Stomach (tissue), 9 donors: ENCODE measurements around the gene PSTPIP2. TPM values are rescaled to one million over a fixed set of nuclear protein-coding genes. Genes with fewer than 3 reads are reported as not detected.

ENCODE experiments used
- DNase-seq, 2 donors: peaks; one replicate each; pipeline versions ENCODE4 v3.0.0 to v3.0.0-alpha.2; 2013 to 2019
- H3K27ac ChIP-seq, 5 donors: fragments of 200-600 bp in 4 of 5; sonication (generic) in 4 of 5; one replicate each; pipeline ENCODE4 v1.5.1; 2013 to 2019; ENCODE audit warnings: mild to moderate bottlenecking in 1 of 5, moderate library complexity in 1 of 5
- H3K27me3 ChIP-seq, 3 donors: fragments of 200-600 bp; sonication (generic); one replicate each; pipeline ENCODE4 v1.5.1; 2017 to 2019; ENCODE audit warnings: mixed run types in 1 of 3
- H3K36me3 ChIP-seq, 4 donors: fragments of 200-600 bp; sonication (generic); 1 replicate in 3 of 4; 2 replicates in 1 of 4; pipeline ENCODE4 v1.5.1; 2016 to 2019
- H3K4me1 ChIP-seq, 4 donors: fragments of 200-600 bp; sonication (generic); one replicate each; pipeline ENCODE4 v1.5.1; 2016 to 2019
- H3K4me3 ChIP-seq, 4 donors: fragments of 200-600 bp; sonication (generic) in 3 of 4; one replicate each; pipeline ENCODE4 v1.5.1; 2016 to 2019; ENCODE audit warnings: mild to moderate bottlenecking in 1 of 4
- H3K9me3 ChIP-seq, 4 donors: fragments of 200-600 bp; sonication (generic); one replicate each; pipeline ENCODE4 v1.5.1; 2016 to 2019
- EP300 ChIP-seq: sonication (generic); formaldehyde crosslinking; IDR thresholded peaks from one replicate; pipeline ENCODE4 v1.6.1; 2017; ENCODE audit warnings: antibody characterized with exemption
- POLR2A ChIP-seq, 4 donors: fragments of 450-650 bp; IDR thresholded peaks; one replicate each; pipeline ENCODE4 v1.6.1; 2016; ENCODE audit warnings: antibody characterized with exemption in 4 of 4, control low read depth in 2 of 4, mild to moderate bottlenecking in 1 of 4, moderate library complexity in 1 of 4
- POLR2AphosphoS5 ChIP-seq, 3 donors: sonication (generic); formaldehyde crosslinking; IDR thresholded peaks; one replicate each; pipeline ENCODE4 v1.6.1; 2016; ENCODE audit warnings: antibody characterized with exemption in 3 of 3
- WGBS, 5 donors: extraction: QIAGEN DNeasy Blood & Tissue Kit in 3 of 5; methylation state at CpG; one replicate each; pipeline versions ENCODE4 v1.1.5 to v1.1.7; 2013 to 2018; 5-methylcytosine and 5-hydroxymethylcytosine counted together
- intact Hi-C: fragments of 100-400 bp; cut with DNase I; formaldehyde crosslinking; loops from one replicate; pipeline ENCODE4 v1.15.1; 2023; ENCODE audit warnings: low total_unique reads
- polyA plus RNA-seq, 3 donors: library from polyadenylated mRNA; stranded (reverse); fragments of 200-250 nt; gene quantifications; one replicate each; pipeline ENCODE4 v1.2.3, GENCODE V29; 2013
- total RNA-seq, 5 donors: library from RNA; depleted of rRNA; stranded (reverse); fragments of >200 nt; gene quantifications; one replicate each; pipeline versions ENCODE4 v1.1.0 to v1.2.3, GENCODE V29; 2014 to 2016
- TF ChIP-seq, protein P1 (sequence below), 7 experiments: fragments of 450-650 bp in 4 of 7; fragments of 200-600 bp in 3 of 7; sonication (generic) in 3 of 7; IDR thresholded peaks; one replicate each; pipeline ENCODE4 v1.5.1; 2016 to 2019; ENCODE audit warnings: antibody characterized with exemption in 7 of 7, control low read depth in 2 of 7, mild to moderate bottlenecking in 1 of 7
- donor health status: healthy with polysubstance abuse.
- donor health status: Bipolar disorder and iron deficiency.
- donor health status: healthy.

The PSTPIP2 gene
- total and polyA plus RNA-seq, 8 donors = 1.2 to 11.0 (median 7.0) TPM

DNA sequence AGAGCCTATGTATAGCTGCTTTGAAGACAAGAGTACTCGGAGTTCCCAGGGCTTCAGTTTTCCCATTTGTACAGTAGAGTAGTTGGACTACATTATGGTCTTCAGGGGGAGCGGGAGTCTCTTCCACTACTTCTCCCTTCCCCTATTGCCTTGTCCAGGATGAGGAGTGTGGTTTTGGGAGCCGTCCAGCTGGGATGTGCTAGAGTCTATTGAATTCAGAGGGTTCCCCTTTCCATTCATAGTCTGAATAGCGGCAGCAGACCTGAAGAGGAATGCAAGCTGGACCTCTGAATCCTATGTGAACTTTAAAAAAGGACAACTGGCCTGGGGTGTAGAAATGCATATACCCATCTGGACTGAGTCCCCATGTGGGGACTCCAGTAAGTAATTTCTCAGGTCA is 61.4 kb downstream of the PSTPIP2 start:
- Histone ChIP-seq H3K4me1 (peaks cover 0 to 15% (median 0%) of the 10 kb centered on the region in 4 donors), H3K4me3 (no peak overlapping the region), H3K27ac (peak overlapping the region in 1 of 5 donors; percentile 76), H3K9me3 (no peaks in the 10 kb centered on the region), H3K36me3 (peaks cover 0 to 43% (median 36%) of the 10 kb centered on the region in 4 donors), H3K27me3 (no peaks in the 10 kb centered on the region)
- no peak for DNase-seq
- intact Hi-C loops = no loop called here
- WGBS, 5 donors = 80 to 92% (median 91%) methylated on average over 4 of the region's 4 CpGs
- TF ChIP-seq, protein P1, sequence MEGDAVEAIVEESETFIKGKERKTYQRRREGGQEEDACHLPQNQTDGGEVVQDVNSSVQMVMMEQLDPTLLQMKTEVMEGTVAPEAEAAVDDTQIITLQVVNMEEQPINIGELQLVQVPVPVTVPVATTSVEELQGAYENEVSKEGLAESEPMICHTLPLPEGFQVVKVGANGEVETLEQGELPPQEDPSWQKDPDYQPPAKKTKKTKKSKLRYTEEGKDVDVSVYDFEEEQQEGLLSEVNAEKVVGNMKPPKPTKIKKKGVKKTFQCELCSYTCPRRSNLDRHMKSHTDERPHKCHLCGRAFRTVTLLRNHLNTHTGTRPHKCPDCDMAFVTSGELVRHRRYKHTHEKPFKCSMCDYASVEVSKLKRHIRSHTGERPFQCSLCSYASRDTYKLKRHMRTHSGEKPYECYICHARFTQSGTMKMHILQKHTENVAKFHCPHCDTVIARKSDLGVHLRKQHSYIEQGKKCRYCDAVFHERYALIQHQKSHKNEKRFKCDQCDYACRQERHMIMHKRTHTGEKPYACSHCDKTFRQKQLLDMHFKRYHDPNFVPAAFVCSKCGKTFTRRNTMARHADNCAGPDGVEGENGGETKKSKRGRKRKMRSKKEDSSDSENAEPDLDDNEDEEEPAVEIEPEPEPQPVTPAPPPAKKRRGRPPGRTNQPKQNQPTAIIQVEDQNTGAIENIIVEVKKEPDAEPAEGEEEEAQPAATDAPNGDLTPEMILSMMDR (IDR thresholded peaks at IDR 0.05) = no peak
- TF ChIP-seq POLR2A (IDR thresholded peaks at IDR 0.05) = no peak
- no peak for TF ChIP-seq POLR2AphosphoS5 (IDR thresholded peaks at IDR 0.05)
- TF ChIP-seq EP300 = no peak

DNA sequence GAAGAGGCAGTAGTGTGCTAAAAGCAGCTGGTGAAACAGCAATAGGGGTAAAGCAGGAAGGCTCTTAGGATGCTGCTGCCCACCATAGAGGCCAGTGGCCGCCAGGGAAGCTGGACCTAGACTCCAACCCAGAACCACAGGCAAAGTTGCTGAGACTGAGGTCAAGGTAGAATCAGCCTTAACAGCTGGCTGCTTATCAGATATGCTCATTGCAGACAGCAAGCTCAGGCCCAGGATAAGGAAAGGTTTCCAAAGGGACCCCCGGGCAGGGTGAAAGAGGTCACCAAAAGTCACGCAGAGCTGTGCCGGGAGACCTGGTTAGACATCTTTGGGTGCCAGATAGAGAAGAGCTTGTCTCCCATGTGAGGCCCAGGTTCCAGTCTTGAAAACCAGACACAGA is 62.0 kb downstream of the PSTPIP2 start:
- 87 to 91% (median 89%) methylated on average over 4 of the region's 4 CpGs for WGBS, 5 donors
- DNase-seq = no peak
- no peak overlapping the region for H3K4me3 ChIP-seq
- H3K9me3 ChIP-seq = no peaks in the 10 kb centered on the region
- H3K36me3 ChIP-seq = peaks cover 0 to 37% (median 32%) of the 10 kb centered on the region in 4 donors
- TF ChIP-seq POLR2A (IDR thresholded peaks at IDR 0.05) = no peak
- TF ChIP-seq POLR2AphosphoS5 (IDR thresholded peaks at IDR 0.05) = no peak
- TF ChIP-seq, protein P1 (IDR thresholded peaks at IDR 0.05) = no peak
- TF ChIP-seq EP300 = no peak
- peaks cover 0 to 15% (median 0%) of the 10 kb centered on the region in 4 donors for H3K4me1 ChIP-seq
- H3K27ac ChIP-seq = peak overlapping the region in 2 of 5 donors; percentile 53 to 76
- intact Hi-C loops = no loop called here
- no peaks in the 10 kb centered on the region for H3K27me3 ChIP-seq

DNA sequence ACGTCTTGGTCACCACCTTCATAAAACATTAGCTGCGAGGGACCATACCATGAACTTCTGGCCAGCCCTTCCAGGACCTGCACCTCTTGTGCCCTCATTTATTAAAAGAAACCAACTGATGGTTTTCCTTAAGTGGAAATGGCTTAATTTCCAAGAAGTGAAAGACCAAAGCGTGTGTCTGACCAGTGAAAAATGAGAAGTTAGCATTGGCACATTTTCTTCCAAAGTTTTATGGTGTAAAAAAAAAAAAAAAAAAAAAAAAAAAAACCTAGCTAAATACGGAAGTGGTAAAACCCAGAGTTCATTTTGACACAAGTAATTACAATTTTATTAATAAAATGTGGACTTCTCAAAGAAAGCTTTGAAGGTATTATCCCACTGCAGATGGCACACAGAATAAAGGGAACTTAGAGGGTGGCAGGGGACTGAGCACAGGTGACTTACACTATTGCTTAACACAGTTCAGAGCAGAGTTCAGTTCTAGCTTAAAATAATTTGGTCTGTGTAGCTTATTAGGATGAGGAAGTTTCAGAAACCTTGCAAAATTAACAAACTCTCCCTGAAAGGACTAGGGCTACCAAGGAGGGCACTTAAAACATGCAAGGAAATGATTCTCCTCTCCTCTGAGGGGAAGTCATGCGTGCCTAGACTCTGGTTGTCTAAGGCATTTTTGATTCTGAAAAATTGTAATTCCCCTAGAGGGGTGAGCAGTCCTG is 62.8 kb downstream of the PSTPIP2 start:
- intact Hi-C loops = no loop called here
- Histone ChIP-seq H3K27me3 (no peaks in the 10 kb centered on the region), H3K36me3 (peaks cover 0 to 34% (median 30%) of the 10 kb centered on the region in 4 donors), H3K27ac (peak overlapping the region in 2 of 5 donors; percentile 53 to 76), H3K9me3 (no peaks in the 10 kb centered on the region), H3K4me3 (no peak overlapping the region), H3K4me1 (peaks cover 0 to 15% (median 0%) of the 10 kb centered on the region in 4 donors)
- 87 to 92% (median 90%) methylated on average over 5 of the region's 5 CpGs for WGBS, 5 donors
- no peak for DNase-seq
- TF ChIP-seq POLR2AphosphoS5 (IDR thresholded peaks at IDR 0.05) = no peak

DNA sequence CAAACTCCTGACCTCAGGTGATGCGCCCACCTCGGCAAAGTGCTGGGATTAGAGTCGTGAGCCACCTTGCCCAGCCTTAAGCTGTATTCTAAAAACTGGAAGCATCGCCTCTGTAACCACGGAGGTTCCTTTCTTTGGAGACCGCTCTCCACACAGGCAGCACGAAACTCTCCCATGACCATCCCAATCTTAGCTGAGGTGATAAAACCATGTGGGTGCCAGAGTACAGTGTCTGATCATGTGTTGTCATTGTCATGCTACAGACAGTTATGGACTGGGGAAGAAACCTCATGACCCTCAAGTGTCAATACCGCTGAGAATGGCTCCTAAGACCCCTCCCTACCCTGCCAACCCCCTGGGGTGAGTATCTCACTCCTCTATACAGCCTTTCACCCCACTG is 63.5 kb downstream of the PSTPIP2 start:
- no peaks in the 10 kb centered on the region for H3K9me3 ChIP-seq
- peaks cover 0 to 34% (median 30%) of the 10 kb centered on the region in 4 donors for H3K36me3 ChIP-seq
- peak overlapping the region in 1 of 5 donors; percentile 76 for H3K27ac ChIP-seq
- TF ChIP-seq EP300 (no peak), POLR2A (IDR thresholded peaks at IDR 0.05) (no peak), POLR2AphosphoS5 (IDR thresholded peaks at IDR 0.05) (no peak)
- TF ChIP-seq, protein P1 (IDR thresholded peaks at IDR 0.05) = no peak
- no peak overlapping the region for H3K4me3 ChIP-seq
- WGBS, 5 donors = 91 to 94% (median 93%) methylated on average over 8 of the region's 8 CpGs
- DNase-seq = no peak
- peaks cover 0 to 15% (median 0%) of the 10 kb centered on the region in 4 donors for H3K4me1 ChIP-seq
- no peaks in the 10 kb centered on the region for H3K27me3 ChIP-seq
- intact Hi-C loops = no loop called here

DNA sequence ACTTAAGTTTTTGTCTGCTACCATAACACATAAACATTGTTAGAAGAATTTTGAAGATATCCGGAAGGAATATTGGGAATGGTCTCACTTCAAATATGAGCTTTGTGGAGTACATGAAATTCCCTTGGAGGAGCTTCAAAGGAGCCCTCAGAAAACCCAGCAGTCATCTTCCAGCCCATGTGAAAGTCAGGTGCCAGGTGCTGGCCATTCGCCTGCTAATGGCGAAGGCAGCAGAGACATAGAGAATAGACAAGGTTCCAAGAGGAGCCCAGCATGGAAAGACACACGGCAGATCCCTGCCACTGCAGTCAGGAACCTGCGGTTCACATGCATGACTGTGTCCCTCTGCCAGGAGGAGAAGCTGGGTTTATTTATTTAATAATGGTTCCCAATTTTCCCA is 64.9 kb downstream of the PSTPIP2 start:
- H3K27ac ChIP-seq = no peak overlapping the region
- WGBS, 5 donors = 85 to 93% (median 92%) methylated on average over 5 of the region's 5 CpGs
- TF ChIP-seq POLR2AphosphoS5 (IDR thresholded peaks at IDR 0.05) (no peak), EP300 (no peak), POLR2A (IDR thresholded peaks at IDR 0.05) (no peak)
- TF ChIP-seq, protein P1 (IDR thresholded peaks at IDR 0.05) = no peak

More for the DNA sequence above, 64.9 kb downstream of the PSTPIP2 start:
- Histone ChIP-seq H3K4me3 (no peak overlapping the region), H3K36me3 (peaks cover 0 to 40% (median 30%) of the 10 kb centered on the region in 4 donors), H3K27me3 (no peaks in the 10 kb centered on the region), H3K9me3 (no peaks in the 10 kb centered on the region), H3K4me1 (peaks cover 0 to 15% (median 0%) of the 10 kb centered on the region in 4 donors)
- DNase-seq = no peak
- intact Hi-C loops = no loop called here
